ENCODE measurements around the gene TMCC1. TPM values are rescaled to one million over a fixed set of nuclear protein-coding genes. Genes with fewer than 3 reads are reported as not detected.
A peak's percentile ranks its signal among the peaks of the same experiment; 100 is the strongest.
"Not testable (repeated sequence)": the region's sequence is repeated elsewhere in the genome, so short reads cannot be mapped to it uniquely, and the experiment has no call there.

The TMCC1 gene
- total RNA-seq, 1 experiment from 2014 or later = 5.9 TPM

DNA sequence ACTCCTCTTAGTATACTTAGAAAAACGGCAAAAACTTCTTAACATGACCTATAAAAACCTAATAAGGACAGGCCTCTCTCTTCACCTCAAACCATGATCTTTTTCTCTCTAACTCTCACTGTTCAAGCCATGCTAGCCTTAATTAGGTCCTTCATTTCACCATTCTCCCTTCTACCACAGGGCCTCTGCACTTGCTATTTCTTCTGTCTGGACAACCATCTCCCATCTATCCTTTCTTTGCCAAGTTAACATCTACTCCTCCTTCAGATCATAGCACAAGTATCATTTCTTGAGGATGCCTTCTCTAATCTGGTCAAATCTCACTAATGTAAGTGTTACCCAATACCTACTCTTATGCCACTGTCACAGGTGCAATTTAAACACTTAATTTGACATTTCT, 39.1 kb downstream of the TMCC1 start:
- in situ Hi-C loops (cut with HindIII; ENCODE audit: low pct_unique_long_range_greater_than_20kb, low sequenced_read_pairs) = no loop called here

DNA sequence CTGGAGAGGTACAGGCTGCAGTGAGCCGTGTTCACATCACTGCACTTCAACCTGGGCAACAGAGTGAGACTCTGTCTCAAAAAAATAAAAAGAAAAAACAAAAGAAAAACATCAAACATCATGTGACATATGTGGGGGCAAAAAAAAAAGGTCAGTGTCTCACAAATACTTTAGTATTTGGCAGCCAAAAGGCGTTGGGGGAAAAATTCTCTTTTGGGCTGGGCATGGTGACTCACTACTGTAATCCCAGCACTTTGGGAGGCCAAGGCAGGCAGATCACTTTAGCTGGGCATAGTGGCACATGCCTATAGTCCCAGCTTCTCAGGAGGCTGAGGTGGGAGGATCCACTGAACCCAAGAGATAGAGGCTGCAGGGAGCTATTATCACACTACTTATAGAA, 47.6 kb downstream of the TMCC1 start:
- in situ Hi-C loops (cut with HindIII; ENCODE audit: low pct_unique_long_range_greater_than_20kb, low sequenced_read_pairs) = no loop called here
- DNase-seq (ENCODE audit: low read depth) = no peak

More for the DNA sequence above, 39.1 kb downstream of the TMCC1 start:
- no peak for DNase-seq (ENCODE audit: low read depth)

GRCh38 chr3:129840707-129841360, 52.7 kb downstream of the TMCC1 start:
- no peak for DNase-seq (ENCODE audit: low read depth)
- in situ Hi-C loops (cut with HindIII; ENCODE audit: low pct_unique_long_range_greater_than_20kb, low sequenced_read_pairs) = no loop called here

GRCh38 chr3:129838086-129838485, 55.4 kb downstream of the TMCC1 start:
- in situ Hi-C loops (cut with HindIII; ENCODE audit: low pct_unique_long_range_greater_than_20kb, low sequenced_read_pairs) = no loop called here
- DNase-seq (ENCODE audit: low read depth) = no peak

DNA sequence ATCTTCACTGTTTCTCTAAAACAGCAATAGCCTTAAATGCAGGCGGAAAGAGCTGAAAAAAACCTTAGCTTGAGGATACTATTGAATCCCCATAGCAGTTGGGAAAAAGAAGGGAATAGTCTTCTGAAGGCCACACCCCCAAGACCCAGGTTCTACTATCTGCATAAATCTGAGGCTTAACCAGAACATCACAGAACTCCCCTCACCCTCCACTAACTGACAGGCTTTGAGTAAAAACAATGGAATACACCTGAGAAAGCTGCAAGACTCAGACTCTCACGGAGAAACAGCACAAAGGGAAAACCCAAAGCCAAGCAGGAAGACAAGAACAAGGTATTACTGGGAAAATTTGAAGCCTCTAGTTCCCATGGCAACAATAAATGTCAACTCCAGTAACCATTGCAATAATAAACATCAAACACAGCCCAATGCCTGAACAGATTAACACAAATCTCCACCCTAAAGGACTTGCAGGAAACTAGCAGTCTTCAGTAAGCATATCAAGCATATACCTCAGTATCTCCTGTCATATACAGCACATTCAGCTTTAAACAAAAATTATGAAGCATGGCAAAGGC, 56.4 kb downstream of the TMCC1 start:
- in situ Hi-C loops (cut with HindIII; ENCODE audit: low pct_unique_long_range_greater_than_20kb, low sequenced_read_pairs) = no loop called here
- peak; percentile 39 for DNase-seq (ENCODE audit: low read depth)

DNA sequence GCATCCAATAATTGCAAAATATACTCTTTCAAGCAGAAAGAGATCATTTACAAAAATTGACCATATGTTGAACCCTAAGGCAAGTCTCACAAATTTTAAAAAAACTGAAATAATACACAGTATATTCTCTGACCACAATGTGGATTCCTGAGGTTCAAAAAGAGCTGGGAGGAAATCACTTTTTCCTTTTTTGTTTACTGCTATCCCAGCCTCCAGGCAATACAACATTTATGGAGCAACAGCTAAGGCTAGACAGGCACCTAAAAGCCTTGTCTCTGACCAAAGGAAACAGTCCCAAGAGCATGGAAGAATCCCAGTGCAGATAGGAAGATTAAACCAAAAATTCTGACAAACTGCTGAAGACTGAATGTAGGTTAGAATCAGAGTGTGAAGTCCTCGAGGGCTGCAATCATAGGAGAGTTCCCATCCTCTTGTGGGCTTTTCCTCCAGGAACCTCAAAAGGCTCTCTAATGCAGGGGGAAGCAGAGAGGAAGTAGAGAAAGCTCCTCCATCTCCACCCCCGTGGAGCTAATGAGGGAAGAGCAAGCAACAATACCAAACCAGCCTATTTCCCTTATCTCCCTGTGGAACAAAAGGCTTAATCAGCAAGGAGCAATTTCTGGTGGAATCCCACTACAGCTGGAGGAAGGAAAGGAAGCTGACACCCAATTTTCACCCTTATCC, 57.0 kb downstream of the TMCC1 start:
- DNase-seq (ENCODE audit: low read depth) = no peak
- in situ Hi-C loops (cut with HindIII; ENCODE audit: low pct_unique_long_range_greater_than_20kb, low sequenced_read_pairs) = no loop called here

GRCh38 chr3:129835198-129835597, 58.3 kb downstream of the TMCC1 start:
- in situ Hi-C loops (cut with HindIII; ENCODE audit: low pct_unique_long_range_greater_than_20kb, low sequenced_read_pairs) = no loop called here
- DNase-seq (ENCODE audit: low read depth) = no peak

- DNase-seq (ENCODE audit: low read depth) = no peak
- in situ Hi-C loops (cut with HindIII; ENCODE audit: low pct_unique_long_range_greater_than_20kb, low sequenced_read_pairs) = no loop called here
These were observed 58.9 kb downstream of the TMCC1 start for GRCh38 chr3:129834580-129834979.

DNA sequence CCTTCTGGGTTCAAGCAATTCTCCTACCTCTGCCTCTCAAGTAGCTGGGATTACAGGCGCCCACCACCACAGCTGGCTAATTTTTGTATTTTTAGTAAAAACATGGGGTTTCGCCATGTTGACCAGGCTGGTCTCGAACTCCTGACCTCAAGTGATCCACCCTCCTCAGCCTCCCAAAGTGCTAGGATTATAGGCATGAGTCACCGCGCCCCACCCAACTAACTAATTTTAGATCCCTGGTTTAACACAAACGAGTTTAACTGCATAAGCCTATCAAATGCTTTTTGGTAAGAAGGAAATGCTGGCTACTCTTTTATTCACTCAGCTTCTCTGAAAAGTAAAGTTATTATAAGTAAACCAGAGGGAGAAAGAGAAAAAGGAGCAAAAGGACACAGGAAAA, 61.6 kb downstream of the TMCC1 start:
- in situ Hi-C loops (cut with HindIII; ENCODE audit: low pct_unique_long_range_greater_than_20kb, low sequenced_read_pairs); DNase-seq (ENCODE audit: low read depth): not testable (repeated sequence)

DNA sequence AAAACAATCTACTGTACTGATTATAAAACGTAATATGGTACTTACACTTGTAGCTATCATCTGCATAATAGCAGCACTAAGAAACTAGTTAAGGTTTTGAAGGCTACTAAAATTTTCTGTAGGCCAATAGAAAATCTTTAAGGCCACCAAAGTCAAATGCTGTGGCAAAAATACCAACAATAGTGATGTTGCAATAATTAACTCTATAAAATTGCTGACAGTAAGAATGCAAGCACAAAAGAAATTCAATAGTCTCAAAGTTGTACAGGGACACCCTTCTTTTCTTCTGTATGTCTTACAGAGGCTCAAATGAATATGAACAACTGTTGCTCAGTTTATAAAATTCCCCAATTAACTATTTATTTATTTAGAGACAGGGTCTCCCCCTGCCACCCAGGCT, 62.0 kb downstream of the TMCC1 start:
- DNase-seq (ENCODE audit: low read depth) = no peak
- in situ Hi-C loops (cut with HindIII; ENCODE audit: low pct_unique_long_range_greater_than_20kb, low sequenced_read_pairs) = no loop called here

DNA sequence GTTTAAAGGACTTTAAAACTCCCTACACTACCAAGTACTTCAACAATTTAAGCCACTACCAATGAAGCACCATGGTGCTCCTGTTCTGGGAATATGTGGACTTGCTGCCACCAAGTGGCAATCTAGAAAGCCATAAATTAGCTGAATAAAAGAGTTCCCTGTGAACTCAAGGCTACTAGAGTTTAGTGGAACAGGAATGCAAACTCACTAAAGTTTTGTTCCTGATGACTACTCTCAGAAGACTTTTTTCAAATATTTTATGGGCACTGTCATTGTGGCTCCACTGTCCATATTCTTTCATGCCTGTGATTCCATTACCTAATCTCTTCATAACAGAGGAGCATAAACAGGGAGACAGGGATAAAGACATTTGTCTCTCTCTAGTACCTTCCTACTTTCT, 63.9 kb downstream of the TMCC1 start:
- DNase-seq (ENCODE audit: low read depth) = peak; percentile 83
- in situ Hi-C loops (cut with HindIII; ENCODE audit: low pct_unique_long_range_greater_than_20kb, low sequenced_read_pairs) = loop anchor here (10.0 kb wide), 1 partner anchor 175 kb away; no protein-coding TSS in a partner anchor

GRCh38 chr3:129827765-129828164, 65.7 kb downstream of the TMCC1 start:
- no peak for DNase-seq (ENCODE audit: low read depth)
- in situ Hi-C loops (cut with HindIII; ENCODE audit: low pct_unique_long_range_greater_than_20kb, low sequenced_read_pairs) = loop anchor here (10.0 kb wide), 1 partner anchor 173 kb away; no protein-coding TSS in a partner anchor

- peak; percentile 52 for DNase-seq (ENCODE audit: low read depth)
- in situ Hi-C loops (cut with HindIII; ENCODE audit: low pct_unique_long_range_greater_than_20kb, low sequenced_read_pairs) = loop anchor here (10.0 kb wide), 1 partner anchor 170 kb away; no protein-coding TSS in a partner anchor
These were observed 68.5 kb downstream of the TMCC1 start for GRCh38 chr3:129824926-129825541.

GRCh38 chr3:129822679-129823078, 70.8 kb downstream of the TMCC1 start:
- DNase-seq (ENCODE audit: low read depth) = no peak
- in situ Hi-C loops (cut with HindIII; ENCODE audit: low pct_unique_long_range_greater_than_20kb, low sequenced_read_pairs) = loop anchor here (10.0 kb wide), 1 partner anchor 168 kb away; no protein-coding TSS in a partner anchor

- no peak for DNase-seq (ENCODE audit: low read depth)
- in situ Hi-C loops (cut with HindIII; ENCODE audit: low pct_unique_long_range_greater_than_20kb, low sequenced_read_pairs) = loop anchor here (10.0 kb wide), 1 partner anchor 167 kb away; no protein-coding TSS in a partner anchor
These were observed 71.3 kb downstream of the TMCC1 start for GRCh38 chr3:129822241-129822640.

- in situ Hi-C loops (cut with HindIII; ENCODE audit: low pct_unique_long_range_greater_than_20kb, low sequenced_read_pairs) = loop anchor here (10.0 kb wide), 1 partner anchor 166 kb away; no protein-coding TSS in a partner anchor
- DNase-seq (ENCODE audit: low read depth) = no peak
These were observed 72.9 kb downstream of the TMCC1 start for GRCh38 chr3:129820587-129820986.

DNA sequence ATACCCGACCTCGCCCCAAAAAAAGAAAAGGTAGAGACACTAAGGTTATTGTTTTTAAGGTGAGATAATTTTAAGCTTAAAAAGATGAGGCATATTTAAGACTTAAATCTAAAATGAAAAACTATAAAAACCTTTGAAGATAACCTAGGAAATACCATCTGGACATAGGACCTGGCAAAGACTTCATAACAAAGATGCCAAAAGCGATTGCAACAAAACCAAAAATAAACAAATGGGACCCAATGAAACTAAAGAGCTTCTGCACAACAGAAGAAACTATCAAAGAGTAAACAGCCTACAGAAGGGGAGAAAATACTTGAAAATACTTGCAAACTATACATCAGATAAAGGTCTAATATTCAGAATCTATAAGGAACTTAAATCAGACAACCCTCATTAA, 80.9 kb downstream of the TMCC1 start:
- in situ Hi-C loops (cut with HindIII; ENCODE audit: low pct_unique_long_range_greater_than_20kb, low sequenced_read_pairs) = no loop called here

DNA sequence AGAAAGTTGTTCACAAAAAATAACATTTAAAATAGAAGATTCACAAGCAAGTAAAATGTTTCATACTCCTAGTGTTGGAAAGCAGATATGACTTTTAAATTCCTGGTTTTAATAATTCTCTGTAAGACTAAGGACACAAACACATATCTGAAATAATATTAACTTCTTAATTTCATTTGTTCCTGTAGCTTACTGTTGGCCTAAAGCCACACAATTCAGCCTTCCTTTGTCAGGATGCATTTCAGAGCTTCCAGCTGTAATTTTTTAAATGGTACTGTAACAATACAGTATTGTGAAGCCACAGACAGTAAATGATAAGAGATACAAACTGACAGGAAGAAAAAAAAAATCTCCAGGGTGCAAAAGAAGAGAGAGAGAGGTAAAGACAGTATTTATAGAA, 84.2 kb downstream of the TMCC1 start:
- in situ Hi-C loops (cut with HindIII; ENCODE audit: low pct_unique_long_range_greater_than_20kb, low sequenced_read_pairs) = no loop called here
- DNase-seq (ENCODE audit: low read depth) = no peak

More for the DNA sequence above, 80.9 kb downstream of the TMCC1 start:
- DNase-seq (ENCODE audit: low read depth) = no peak

- in situ Hi-C loops (cut with HindIII; ENCODE audit: low pct_unique_long_range_greater_than_20kb, low sequenced_read_pairs) = no loop called here
- DNase-seq (ENCODE audit: low read depth) = no peak
These were observed 97.4 kb downstream of the TMCC1 start for GRCh38 chr3:129796146-129796545.

Measured in Caki2 (cell line).